ENCODE results near the gene AK4.
"Not testable (repeated sequence)": the region's sequence is repeated elsewhere in the genome, so short reads cannot be mapped to it uniquely, and the experiment has no call there.

AK4 gene

GRCh38 chr1:65214340-65215027 is 66.5 kb downstream of the AK4 start:
- DNase-seq (ENCODE audit: low read depth), result no peak

GRCh38 chr1:65216989-65217388 is 69.0 kb downstream of the AK4 start:
- no peak for DNase-seq (ENCODE audit: low read depth)

- no peak for DNase-seq (ENCODE audit: low read depth)
Measured at GRCh38 chr1:65221638-65222339, 73.8 kb downstream of the AK4 start.

- no peak for DNase-seq (ENCODE audit: low read depth)
Measured at GRCh38 chr1:65222340-65222940, 74.4 kb downstream of the AK4 start.

- DNase-seq (ENCODE audit: low read depth), result no peak
Measured at GRCh38 chr1:65224681-65225091, 76.7 kb downstream of the AK4 start.

- DNase-seq (ENCODE audit: low read depth), result no peak
Measured at GRCh38 chr1:65225179-65225578, 77.2 kb downstream of the AK4 start.

GRCh38 chr1:65229201-65229600 is 81.2 kb downstream of the AK4 start:
- no peak for DNase-seq (ENCODE audit: low read depth)

GRCh38 chr1:65229754-65230339 is 81.8 kb downstream of the AK4 start:
- DNase-seq (ENCODE audit: low read depth), result no peak

GRCh38 chr1:65230731-65231481 is 82.9 kb downstream of the AK4 start:
- no peak for DNase-seq (ENCODE audit: low read depth)

GRCh38 chr1:65231718-65232330 is 83.8 kb downstream of the AK4 start:
- no peak for DNase-seq (ENCODE audit: low read depth)

GRCh38 chr1:65232461-65232990 is 84.5 kb downstream of the AK4 start:
- no peak for DNase-seq (ENCODE audit: low read depth)

GRCh38 chr1:65233782-65234181 is 85.8 kb downstream of the AK4 start:
- DNase-seq (ENCODE audit: low read depth), result no peak

- DNase-seq (ENCODE audit: low read depth), result no peak
Measured at GRCh38 chr1:65235867-65236805, 88.1 kb downstream of the AK4 start.

GRCh38 chr1:65237088-65237487 is 89.1 kb downstream of the AK4 start:
- not testable (repeated sequence) for DNase-seq (ENCODE audit: low read depth)

- no peak for DNase-seq (ENCODE audit: low read depth)
Measured at GRCh38 chr1:65237503-65237902, 89.5 kb downstream of the AK4 start.

GRCh38 chr1:65238010-65238409 is 90.0 kb downstream of the AK4 start:
- no peak for DNase-seq (ENCODE audit: low read depth)

GRCh38 chr1:65243491-65243890 is 95.5 kb downstream of the AK4 start:
- no peak for DNase-seq (ENCODE audit: low read depth)

- DNase-seq (ENCODE audit: low read depth), result no peak
Measured at GRCh38 chr1:65245295-65245694, 97.3 kb downstream of the AK4 start.

- DNase-seq (ENCODE audit: low read depth), result no peak
Measured at GRCh38 chr1:65247419-65248359, 99.7 kb downstream of the AK4 start.
